Epithelial cell of proximal tubule (primary cell): ENCODE results near the gene ZNF345. TPM values are rescaled to one million over a fixed set of nuclear protein-coding genes. Genes with fewer than 3 reads are reported as not detected.

Experiments used
- DNase-seq: peaks from one replicate; pipeline ENCODE4 v3.0.0-alpha.2; 2011; ENCODE audit warnings: low read depth
- H3K4me3 ChIP-seq: 2 replicates; pipeline ENCODE4 v1.5.1; 2011; ENCODE audit warnings: low read depth, mild to moderate bottlenecking, low read length
- CTCF ChIP-seq: conservative IDR thresholded peaks from 2 replicates; pipeline ENCODE4 v1.5.1; 2012; ENCODE audit warnings: low read depth, mild to moderate bottlenecking, low read length
- total RNA-seq: library from RNA; depleted of rRNA; stranded (reverse); fragments of >200 nt; gene quantifications from 2 replicates; pipeline ENCODE4 v1.2.3, GENCODE V29; 2015

ZNF345 gene
- 0.46 and 0.72 TPM in 2 replicates for total RNA-seq

- DNase-seq = peak; percentile 81
- peak within 1 kb of the TSS; percentile 90 for H3K4me3 ChIP-seq
- no peak for TF ChIP-seq CTCF
These were observed at the start of gene ZNF345 for GRCh38 chr19:36850559-36851442. Gene ZNF345 (plus strand): TSS chr19:36850876. CDS start chr19:36876831, 25,955 bp downstream.

GRCh38 chr19:36805364-36805763 is 45.3 kb upstream of the ZNF345 start:
- no peak overlapping the region for H3K4me3 ChIP-seq
- TF ChIP-seq CTCF = no peak
- no peak for DNase-seq

- no peak for DNase-seq
- no peak overlapping the region for H3K4me3 ChIP-seq
- no peak for TF ChIP-seq CTCF
These were observed 43.6 kb upstream of the ZNF345 start for GRCh38 chr19:36807029-36807428.

DNA sequence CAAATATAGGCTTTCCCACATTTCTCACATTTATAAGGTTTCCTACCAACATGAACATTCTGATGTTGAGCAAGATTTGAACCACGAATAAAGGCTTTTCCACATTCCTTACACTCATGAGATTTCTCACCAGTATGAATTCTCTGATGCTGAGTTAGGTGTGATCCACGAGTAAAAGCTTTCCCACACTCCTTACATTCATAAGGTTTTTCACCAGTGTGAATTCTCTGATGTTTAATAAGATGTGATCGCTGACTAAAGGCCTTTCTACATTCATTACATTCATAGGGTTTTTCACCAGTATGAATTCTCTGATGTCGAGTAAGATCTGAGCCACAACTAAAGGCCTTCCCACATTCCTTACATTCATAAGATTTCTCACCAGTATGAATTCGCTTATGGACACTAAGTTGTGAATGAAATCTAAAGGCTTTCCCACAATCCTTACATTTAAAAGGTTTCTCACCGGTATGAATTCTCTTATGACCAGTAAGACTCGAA is 31.5 kb upstream of the ZNF345 start:
- no peak for DNase-seq
- no peak for TF ChIP-seq CTCF
- H3K4me3 ChIP-seq = no peak overlapping the region

- no peak for DNase-seq
- H3K4me3 ChIP-seq = no peak overlapping the region
- no peak for TF ChIP-seq CTCF
These were observed 28.9 kb upstream of the ZNF345 start for GRCh38 chr19:36821758-36822157.

GRCh38 chr19:36833430-36833829 is 17.2 kb upstream of the ZNF345 start:
- TF ChIP-seq CTCF = no peak
- H3K4me3 ChIP-seq = no peak overlapping the region
- DNase-seq = no peak
